Testis (tissue), 3 donors: ENCODE results near the gene GASK1A. TPM values are rescaled to one million over a fixed set of nuclear protein-coding genes. Genes with fewer than 3 reads are reported as not detected.

Source experiments
- DNase-seq: peaks from one replicate; pipeline ENCODE4 v3.0.0-alpha.2; 2019
- H3K27ac ChIP-seq, 2 donors: fragments of 200-600 bp; sonication (generic); one replicate each; pipeline ENCODE4 v1.5.1; 2019
- H3K27me3 ChIP-seq: fragments of 200-600 bp; sonication (generic); one replicate; pipeline ENCODE4 v1.5.1; 2019
- H3K36me3 ChIP-seq: fragments of 200-600 bp; sonication (generic); one replicate; pipeline ENCODE4 v1.5.1; 2017; ENCODE audit warnings: low read depth; ENCODE audit errors: missing control alignments
- H3K4me1 ChIP-seq: fragments of 200-600 bp; sonication (generic); one replicate; pipeline ENCODE4 v1.5.1; 2019
- H3K4me3 ChIP-seq, 2 donors: fragments of 200-600 bp; sonication (generic); one replicate each; pipeline ENCODE4 v1.5.1; 2017 to 2019
- H3K9me3 ChIP-seq: fragments of 200-600 bp; sonication (generic); one replicate; pipeline ENCODE4 v1.5.1; 2017
- CTCF ChIP-seq, 3 experiments: fragments of 450-650 bp in 2 of 3; fragments of 200-600 bp in 1 of 3; sonication (generic) in 1 of 3; IDR thresholded peaks; one replicate each; pipeline ENCODE4 v1.5.1; 2016 to 2019; ENCODE audit warnings: antibody characterized with exemption in 3 of 3, mild to moderate bottlenecking in 2 of 3, moderate library complexity in 1 of 3
- POLR2A ChIP-seq: fragments of 450-650 bp; IDR thresholded peaks from one replicate; pipeline ENCODE4 v1.6.1; 2017; ENCODE audit warnings: antibody characterized with exemption, mild to moderate bottlenecking, moderate library complexity
- WGBS, 2 donors: methylation state at CpG; one replicate each; pipeline ENCODE4 v1.1.5; 2018; 5-methylcytosine and 5-hydroxymethylcytosine counted together
- intact Hi-C: fragments of 100-400 bp; cut with DNase I; formaldehyde crosslinking; loops from one replicate; pipeline ENCODE4 v1.15.1; 2023; ENCODE audit warnings: low total_unique reads
- polyA plus RNA-seq: library from polyadenylated mRNA; stranded (reverse); fragments of 350-450 nt; fragmentation: Illumina TruSeq; extraction: RNeasy Lipid Tissue Mini Kit (QIAGEN cat#74804); gene quantifications from one replicate; pipeline ENCODE4 v1.2.3, GENCODE V29; 2014; ENCODE audit warnings: low read depth, low replicate concordance; ENCODE audit not compliant: insufficient read depth
- total RNA-seq, 2 donors: library from RNA; depleted of rRNA; stranded (reverse); fragments of >200 nt; gene quantifications; one replicate each; pipeline ENCODE4 v1.2.3, GENCODE V29; 2016

Gene GASK1A
- total and polyA plus RNA-seq, 3 donors from 2014 or later, result 6.2 to 22.2 (median 18.7) TPM

GRCh38 chr3:42996021-42996420, 16.9 kb downstream of the GASK1A start:
- TF ChIP-seq POLR2A, result no peak
- no peak for TF ChIP-seq CTCF (IDR thresholded peaks at IDR 0.05)
- Histone ChIP-seq H3K27me3 (no peaks in the 10 kb centered on the region), H3K36me3 (no peaks in the 10 kb centered on the region), H3K9me3 (no peaks in the 10 kb centered on the region), H3K4me3 (no peak overlapping the region), H3K4me1 (peaks cover 49% of the 10 kb centered on the region), H3K27ac (peak overlapping the region in 1 of 2 donors; percentile 34)
- 90 to 95% methylated on average over 4 of the region's 4 CpGs for WGBS, 2 donors
- intact Hi-C loops, result no loop called here
- DNase-seq, result no peak

- WGBS, 2 donors, result 23 to 29% methylated on average over 1 to 2 of the region's 2 CpGs
- H3K4me3 ChIP-seq, result no peak overlapping the region
- no peaks in the 10 kb centered on the region for H3K9me3 ChIP-seq
- intact Hi-C loops, result no loop called here
- peaks cover 47% of the 10 kb centered on the region for H3K4me1 ChIP-seq
- peak; percentile 63 for DNase-seq
- peak overlapping the region in 1 of 2 donors; percentile 34 for H3K27ac ChIP-seq
- no peaks in the 10 kb centered on the region for H3K27me3 ChIP-seq
- no peaks in the 10 kb centered on the region for H3K36me3 ChIP-seq
- TF ChIP-seq CTCF (IDR thresholded peaks at IDR 0.05) (no peak), POLR2A (no peak)
Measured at GRCh38 chr3:42996633-42997075, 17.5 kb downstream of the GASK1A start.

GRCh38 chr3:42999212-42999611, 20.1 kb downstream of the GASK1A start:
- WGBS, 2 donors, result 66 to 80% methylated on average over 3 of the region's 3 CpGs
- Histone ChIP-seq H3K4me3 (no peak overlapping the region), H3K9me3 (no peaks in the 10 kb centered on the region), H3K27me3 (no peaks in the 10 kb centered on the region), H3K27ac (peak overlapping the region; percentile 24 to 76), H3K36me3 (no peaks in the 10 kb centered on the region), H3K4me1 (peaks cover 48% of the 10 kb centered on the region)
- intact Hi-C loops, result no loop called here
- no peak for TF ChIP-seq CTCF (IDR thresholded peaks at IDR 0.05)
- no peak for TF ChIP-seq POLR2A
- DNase-seq, result no peak

- Histone ChIP-seq H3K27me3 (no peaks in the 10 kb centered on the region), H3K36me3 (no peaks in the 10 kb centered on the region), H3K4me1 (peaks cover 48% of the 10 kb centered on the region), H3K27ac (peak overlapping the region; percentile 24 to 76), H3K9me3 (no peaks in the 10 kb centered on the region), H3K4me3 (no peak overlapping the region)
- intact Hi-C loops, result no loop called here
- WGBS, 2 donors, result 69 to 74% methylated on average over 4 of the region's 4 CpGs
- DNase-seq, result no peak
- TF ChIP-seq CTCF (IDR thresholded peaks at IDR 0.05) (no peak), POLR2A (no peak)
Measured at GRCh38 chr3:42999632-43000031, 20.5 kb downstream of the GASK1A start.

- peaks cover 48% of the 10 kb centered on the region for H3K4me1 ChIP-seq
- WGBS, 2 donors, result 69 to 72% methylated on average over 4 of the region's 4 CpGs
Measured at GRCh38 chr3:43000387-43000786, 21.3 kb downstream of the GASK1A start.

More at GRCh38 chr3:43000387-43000786, 21.3 kb downstream of the GASK1A start:
- H3K27ac ChIP-seq, result peak overlapping the region in 1 of 2 donors; percentile 76
- no peak for DNase-seq
- intact Hi-C loops, result no loop called here
- H3K27me3 ChIP-seq, result no peaks in the 10 kb centered on the region
- H3K4me3 ChIP-seq, result no peak overlapping the region
- H3K9me3 ChIP-seq, result no peaks in the 10 kb centered on the region
- H3K36me3 ChIP-seq, result no peaks in the 10 kb centered on the region
- no peak for TF ChIP-seq CTCF (IDR thresholded peaks at IDR 0.05)
- no peak for TF ChIP-seq POLR2A
